Stimulated activated CD8-positive, alpha-beta memory T cell treated with anti-CD3 and anti-CD28 coated beads, Interleukin-15, amount 100 ng/mL, for 1 hour (primary cell): ENCODE measurements around the gene VWA8.
"Not testable (repeated sequence)": the region's sequence is repeated elsewhere in the genome, so short reads cannot be mapped to it uniquely, and the experiment has no call there.

Source experiments
- DNase-seq: peaks from one replicate; pipeline ENCODE4 v3.0.0-alpha.2; 2020; ENCODE audit warnings: low read depth

The VWA8 gene

DNA sequence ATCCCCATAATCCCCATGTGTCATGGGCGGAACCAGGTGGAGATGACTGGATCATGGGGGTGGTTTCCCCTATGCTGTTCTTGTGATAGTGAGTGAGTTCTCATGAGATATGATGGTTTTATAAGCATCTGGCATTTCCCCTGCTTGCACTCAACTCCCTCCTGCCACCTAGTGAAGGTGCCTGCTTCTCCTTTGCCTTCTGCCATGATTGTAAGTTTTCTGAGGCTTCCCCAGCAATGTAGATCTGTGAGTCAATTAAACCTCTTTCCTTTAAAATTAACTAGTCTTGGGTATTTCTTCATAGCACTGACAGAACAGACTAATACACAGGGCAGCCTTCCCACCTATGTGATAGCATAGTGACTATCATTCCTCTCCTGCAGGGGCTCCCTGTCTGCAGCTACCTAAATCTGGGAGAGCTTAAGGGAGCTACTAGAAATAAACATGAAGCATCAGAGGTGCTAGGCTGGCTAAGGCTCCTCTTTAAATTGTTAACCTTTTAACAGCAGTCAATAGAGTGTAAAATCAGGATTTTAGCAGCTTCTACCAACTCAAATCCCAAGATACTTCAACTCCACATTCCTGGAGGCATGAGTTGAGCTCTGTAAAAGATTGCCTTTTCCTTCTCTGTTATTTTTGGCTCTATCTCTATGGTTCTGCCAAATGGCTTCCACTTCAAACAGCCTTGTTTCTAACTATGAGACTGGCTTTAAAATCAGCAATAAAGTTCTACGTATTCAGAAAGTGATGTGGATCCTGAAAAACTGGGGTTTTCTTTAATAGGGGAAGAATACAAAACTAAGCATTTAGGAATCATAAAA lies 112.3 kb downstream of the VWA8 start:
- no peak for DNase-seq

DNA sequence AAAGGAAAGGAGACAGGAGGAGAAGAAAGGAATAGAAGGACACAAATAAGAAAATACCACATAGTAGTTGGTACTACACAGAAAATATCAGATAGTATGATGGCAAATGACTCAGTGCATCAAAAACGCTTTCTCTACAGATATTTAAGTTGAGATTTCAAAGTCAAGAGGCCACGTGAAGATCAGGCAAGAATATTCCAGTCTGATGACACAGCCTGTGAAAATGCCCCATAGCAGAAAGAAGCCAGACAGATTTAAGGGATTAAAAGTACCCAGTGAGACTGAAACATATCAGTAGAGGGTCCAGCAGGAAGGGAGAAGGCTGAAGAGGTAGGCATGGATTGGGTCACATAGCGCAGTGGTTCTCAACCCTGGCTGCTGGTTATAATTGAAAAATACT lies 113.7 kb downstream of the VWA8 start:
- DNase-seq: no peak

DNA sequence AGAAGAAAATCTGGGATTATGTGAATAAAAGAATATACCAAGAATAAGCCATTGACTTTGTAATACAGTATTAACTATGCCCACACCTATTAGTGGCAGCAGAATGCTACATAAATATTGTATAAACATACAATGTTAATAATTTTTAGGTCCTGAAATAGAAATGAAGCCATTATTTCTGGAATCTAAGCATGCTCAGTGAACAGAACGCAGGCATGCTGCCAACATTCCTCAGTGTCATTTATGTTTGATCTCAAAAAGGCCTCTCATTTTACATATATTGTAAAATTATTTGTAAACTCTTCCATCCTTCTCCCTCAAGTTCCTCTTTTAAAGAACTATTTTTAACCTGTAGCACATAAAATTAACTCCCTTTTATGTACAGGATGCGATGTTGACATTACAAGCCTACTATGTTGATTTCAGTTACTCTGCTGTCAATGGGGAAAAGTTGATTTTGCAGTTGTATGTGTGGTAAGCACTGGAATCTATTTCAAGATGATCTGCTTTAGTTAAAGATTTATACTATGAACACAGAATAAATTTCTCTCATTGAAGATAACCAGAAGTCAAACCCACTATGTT lies 118.8 kb downstream of the VWA8 start:
- no peak for DNase-seq

DNA sequence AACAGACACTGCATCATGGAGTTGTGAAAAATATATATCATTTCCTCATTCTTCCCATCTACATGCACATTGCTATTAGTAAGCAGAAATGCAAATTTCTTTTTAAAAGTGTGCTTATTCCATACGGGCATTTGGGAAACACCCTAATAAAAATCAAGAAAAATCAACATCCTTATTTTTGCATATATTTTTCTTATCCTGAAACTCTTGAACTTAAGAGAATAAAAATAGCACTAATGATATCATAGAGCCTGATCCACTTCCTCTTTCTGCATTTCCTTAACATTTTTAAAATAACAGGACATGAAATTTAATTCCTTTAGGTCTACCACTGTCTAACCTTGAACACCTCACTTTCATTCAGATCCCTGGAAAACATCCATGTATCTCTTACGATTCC lies 123.3 kb downstream of the VWA8 start:
- no peak for DNase-seq

DNA sequence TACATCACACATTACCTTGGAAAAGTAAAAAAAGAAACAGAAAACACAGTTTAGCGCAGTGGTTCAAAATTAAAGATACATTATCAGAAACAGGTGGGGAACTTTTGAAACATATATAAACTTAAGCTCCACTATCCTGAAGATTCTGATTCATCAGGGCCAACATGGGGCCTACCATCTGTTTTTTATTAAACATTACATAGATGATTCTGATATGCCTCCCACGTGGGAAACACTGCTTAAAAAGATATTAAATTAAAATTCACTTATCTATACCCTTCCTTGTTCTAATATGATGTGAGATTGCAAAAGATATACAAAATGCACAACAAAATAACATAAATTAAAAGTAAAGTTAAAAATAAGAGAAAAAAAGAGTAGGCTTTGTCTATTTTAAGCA lies 125.0 kb downstream of the VWA8 start:
- no peak for DNase-seq

DNA sequence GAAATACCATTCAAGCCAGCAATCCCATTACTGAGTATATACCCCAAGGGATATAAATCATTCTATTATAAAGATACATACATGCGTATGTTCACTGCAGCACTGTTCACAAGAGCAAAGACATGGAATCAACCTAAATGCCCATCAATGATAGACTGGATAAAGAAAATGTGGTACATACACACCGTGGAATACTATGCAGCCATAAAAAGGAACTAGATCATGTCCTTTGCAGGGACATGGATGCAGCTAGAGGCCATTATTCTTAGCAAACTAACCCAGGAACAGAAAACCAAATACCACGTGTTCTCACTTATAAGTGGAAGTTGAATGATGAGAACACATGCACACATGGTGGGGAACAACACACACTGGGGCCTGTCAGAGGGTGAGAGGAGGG lies 126.2 kb downstream of the VWA8 start:
- not testable (repeated sequence) for DNase-seq

DNA sequence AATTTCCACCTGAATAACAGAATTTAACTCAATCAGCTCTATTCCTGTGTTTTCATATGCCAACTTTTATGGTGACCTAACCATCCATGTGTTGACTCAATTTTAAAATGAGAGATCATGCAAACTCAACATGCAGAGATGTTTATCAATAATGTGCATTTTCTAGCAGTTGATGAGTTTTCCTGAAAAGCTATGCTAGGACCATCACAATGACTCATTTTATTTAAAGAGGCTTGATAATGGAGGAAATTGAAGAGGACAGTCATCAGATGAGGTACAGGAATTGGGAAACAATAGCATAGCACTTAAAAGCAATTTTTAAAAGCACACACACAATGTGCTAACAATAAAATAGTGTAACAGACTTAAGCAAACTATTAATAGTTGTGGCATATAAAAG lies 127.1 kb downstream of the VWA8 start:
- no peak for DNase-seq

DNA sequence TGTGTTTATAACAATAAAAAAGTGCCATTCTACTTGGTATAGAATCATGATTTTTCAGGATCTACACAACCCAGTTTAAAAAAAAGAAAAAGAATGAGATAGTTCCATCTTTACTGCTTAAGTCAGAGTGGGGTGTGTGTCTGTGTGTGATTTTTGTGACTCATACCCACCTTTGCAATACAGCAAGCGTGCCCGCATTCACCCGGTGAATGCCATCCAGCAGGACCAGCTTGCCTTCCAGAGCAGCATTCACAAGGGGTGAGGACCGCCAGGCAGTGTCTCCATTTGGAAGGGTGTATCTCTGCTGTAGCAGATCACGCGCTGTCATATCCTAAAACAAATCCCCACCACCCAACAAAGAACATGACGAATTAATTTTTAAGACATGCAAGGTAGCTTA lies 127.7 kb downstream of the VWA8 start:
- DNase-seq: no peak

DNA sequence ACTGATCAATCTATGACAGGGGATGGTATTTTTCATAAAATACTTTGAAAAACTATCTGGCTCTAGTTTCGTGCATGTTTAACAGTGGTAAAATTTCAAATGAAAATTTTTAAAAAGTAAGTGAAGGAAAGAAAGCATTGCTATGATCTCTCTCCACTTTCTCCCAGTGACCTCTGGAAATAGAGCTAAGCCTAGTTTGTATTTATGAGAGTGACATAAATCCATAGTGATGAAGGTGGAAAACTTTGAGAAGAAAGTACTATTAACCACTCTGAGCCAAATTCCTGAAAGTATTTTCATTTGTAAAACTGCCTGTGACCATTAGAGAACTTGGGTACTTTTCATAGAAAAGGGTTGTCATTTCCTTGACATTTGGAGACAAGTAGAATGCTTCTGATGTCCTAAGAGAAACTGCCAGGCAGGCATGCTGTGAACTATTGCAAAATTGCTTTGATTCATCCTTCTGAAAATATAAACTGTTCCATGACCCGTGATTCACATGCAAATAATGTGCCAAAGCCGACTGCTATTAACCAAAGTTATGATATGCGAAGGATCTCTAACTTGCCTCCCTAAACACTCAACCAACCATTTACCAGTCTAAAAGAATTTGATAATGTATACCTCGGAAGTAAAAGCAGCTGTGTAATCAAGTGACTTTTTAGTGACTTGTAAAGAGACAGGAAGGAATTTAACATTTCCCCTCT lies 133.2 kb downstream of the VWA8 start:
- no peak for DNase-seq

DNA sequence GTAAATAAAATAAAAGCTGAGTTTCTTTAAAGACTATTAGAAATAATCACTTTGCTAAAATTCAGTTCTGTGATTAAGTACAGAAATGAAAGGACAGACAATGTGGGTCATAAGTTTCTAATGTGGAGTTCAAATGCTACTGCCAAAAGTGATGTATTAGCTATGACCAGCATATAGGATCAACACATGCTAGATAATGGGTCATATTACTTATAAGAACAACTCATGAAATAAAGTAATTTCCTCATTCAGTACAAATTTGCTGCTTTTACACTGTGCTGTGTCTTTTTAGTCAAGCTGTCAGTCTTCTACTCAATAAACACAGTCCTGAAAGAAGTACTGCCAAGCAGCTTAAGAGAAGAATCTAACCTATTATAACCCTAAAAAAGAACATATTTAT lies 135.2 kb downstream of the VWA8 start:
- DNase-seq: no peak

DNA sequence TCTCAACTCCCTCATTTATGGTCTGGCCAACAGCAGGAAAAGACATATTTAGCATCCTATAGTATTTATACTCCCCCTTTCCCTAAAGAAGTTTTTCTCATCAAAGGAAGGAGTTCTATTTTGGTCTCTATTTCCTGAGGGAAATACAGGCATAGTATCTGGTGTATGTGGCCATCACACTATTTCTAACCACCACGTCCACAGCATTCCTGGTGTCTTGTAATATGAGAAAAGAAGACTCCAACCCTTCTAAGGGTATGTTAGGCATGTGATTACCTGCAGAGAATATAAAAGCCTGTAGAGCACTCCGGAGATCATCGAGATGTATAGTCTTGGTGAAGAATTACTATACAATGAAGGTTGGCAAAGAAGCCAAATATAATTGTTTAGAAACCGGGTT lies 137.4 kb downstream of the VWA8 start:
- no peak for DNase-seq

DNA sequence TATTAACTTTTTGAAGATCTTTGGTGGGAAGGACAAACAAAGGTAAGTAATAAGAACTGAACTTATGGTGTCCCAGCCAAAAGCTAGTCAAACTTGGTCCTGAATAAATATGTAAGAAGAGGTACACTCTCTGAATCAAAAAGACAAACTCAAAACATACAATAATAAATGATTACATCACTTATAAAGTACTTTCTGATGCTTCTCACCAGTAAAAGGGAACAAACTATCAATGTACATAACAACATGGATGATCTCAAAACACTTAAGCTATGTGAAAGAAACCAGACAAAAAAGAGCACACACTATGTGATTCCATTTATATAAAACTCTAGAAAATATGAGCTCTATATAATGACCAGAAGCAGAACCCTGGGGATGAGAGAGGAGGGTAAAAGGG lies 138.3 kb downstream of the VWA8 start:
- no peak for DNase-seq

DNA sequence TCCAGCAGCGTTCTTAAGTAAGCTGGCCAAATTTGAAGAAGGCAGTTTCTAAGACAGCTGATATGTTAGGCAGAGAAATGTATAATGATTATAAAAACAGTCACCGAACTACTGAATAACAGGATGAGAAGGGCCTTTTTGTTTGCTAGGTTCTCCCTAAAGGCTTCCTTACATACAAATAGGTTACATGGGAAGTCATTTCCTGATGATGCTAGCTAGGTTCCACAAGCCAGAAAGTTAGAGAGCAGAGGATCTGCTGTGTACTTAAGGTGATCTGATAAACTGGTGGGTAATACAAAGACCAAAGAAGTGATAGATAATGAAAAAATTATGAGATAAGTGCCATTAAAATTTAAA lies 139.7 kb downstream of the VWA8 start:
- DNase-seq: no peak

DNA sequence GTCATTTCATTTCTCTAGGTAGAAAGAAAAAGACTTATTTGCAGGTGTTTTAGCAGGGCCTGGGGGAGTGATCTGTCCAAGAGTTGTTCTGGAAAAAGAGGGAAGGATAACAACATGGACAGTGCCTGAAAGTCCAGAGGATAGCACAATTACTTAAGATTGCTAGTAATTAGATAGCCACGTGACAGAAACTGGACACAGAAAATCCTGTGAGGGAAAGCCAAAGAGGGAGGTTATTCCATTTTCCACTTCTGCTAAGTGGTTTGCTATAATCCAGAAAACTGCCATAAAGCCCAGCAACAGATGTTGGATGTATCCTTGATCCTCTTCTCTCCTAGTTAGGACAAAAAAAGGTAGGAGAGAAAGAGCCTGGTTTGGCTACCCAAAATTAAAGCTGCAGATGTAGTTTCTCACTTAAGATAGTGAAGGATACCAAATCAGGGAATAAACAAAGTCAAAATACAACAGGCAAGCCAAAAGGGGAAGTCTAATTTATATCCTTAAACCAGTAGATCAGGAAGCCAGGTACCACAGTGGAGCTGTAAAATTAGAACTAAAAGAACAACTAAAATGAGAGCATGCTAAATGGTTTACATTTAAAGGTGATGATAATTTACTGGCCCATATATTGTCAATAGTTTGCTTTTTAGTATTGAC lies 140.2 kb downstream of the VWA8 start:
- DNase-seq: no peak

DNA sequence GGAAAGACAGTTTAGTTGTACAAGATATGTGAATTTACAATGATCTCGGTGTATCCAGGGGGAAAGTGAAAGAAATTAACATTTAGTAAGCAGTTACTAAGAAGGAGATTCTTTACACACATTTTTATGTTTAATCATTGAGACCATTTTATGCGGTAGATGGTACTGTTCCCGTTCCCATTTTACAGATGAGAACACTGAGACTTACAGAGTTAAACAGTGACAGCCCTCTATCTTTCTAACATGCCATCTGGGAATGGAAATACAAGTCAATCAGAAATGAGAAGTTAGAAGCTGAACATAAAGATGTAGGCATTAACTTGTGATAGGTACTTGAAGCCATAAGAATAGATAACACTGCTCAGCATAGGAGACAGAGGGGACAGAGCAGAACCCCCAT lies 144.9 kb downstream of the VWA8 start:
- DNase-seq: no peak

DNA sequence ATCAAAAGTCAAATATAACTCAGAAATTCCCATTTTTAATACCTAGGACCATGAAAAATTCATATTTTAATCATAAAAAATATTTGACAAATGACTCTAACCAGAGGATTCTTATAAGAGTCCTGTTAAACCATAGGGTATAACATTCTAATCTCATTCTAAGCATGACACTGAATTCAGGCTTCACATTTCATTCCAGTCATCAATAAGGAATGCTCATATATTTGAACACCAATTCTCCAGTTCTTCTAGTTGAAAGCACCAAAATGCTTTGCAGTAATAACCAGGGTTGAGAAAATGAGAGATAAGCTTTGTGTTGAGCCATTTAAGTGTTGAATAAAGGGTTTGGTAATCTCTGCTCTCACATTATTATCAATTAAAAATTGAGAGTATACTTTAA lies 147.5 kb downstream of the VWA8 start:
- no peak for DNase-seq

DNA sequence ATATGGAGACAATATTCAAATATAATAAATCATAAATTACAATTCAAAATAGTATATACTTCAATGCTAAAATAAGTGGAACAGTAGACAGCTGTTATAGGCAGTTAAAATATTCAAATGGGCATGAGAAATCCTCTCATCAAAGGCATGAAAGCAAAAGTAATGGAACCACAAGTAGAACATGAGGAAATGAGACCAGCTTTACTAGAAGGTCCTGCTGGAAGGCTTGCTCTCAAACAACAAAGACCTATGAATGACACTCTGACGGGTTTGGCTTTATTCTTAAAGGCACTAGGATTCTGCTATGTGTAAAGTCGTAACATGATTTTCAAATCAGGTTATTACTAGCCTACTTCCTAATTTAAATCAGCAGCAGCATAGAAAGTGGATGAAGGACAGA lies 148.1 kb downstream of the VWA8 start:
- no peak for DNase-seq

DNA sequence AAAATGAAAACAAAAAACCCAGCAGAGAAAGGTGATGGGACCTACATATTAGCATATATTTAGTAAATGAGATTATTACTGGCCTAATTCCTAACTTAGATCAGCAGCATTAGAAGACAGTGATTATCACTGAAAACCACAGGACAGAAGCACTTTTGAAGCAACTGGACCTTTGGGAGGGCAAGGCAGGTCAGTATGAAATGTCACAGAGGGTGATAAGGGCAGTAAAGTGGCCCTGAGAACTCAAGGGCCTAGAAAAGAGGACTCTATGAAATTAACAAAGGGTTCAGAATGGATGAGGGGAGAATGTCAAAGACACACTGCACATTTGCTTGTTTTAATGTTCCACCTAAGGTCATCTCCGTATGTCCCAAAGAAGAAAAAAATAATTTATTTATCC lies 148.7 kb downstream of the VWA8 start:
- no peak for DNase-seq

DNA sequence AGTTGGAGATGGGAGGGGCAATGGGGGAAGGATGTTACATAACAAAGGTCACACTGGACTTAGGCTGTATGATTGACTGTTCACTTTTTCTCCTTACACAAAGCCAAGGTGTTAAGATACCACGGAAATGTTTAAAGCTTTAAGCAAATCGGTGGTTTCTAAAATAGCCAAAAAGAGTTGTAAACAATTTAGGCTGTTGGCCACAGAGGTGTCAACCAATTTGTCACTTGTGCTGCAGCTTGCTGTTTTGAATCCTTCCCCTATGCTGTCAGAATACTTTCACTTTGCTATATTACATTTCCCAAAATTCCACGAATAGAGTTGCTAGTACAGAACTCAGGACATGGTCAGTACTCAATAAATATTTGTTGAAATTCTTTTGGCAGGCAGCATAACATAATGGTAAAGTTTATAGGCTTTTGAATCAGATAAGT lies 149.3 kb downstream of the VWA8 start:
- no peak for DNase-seq

DNA sequence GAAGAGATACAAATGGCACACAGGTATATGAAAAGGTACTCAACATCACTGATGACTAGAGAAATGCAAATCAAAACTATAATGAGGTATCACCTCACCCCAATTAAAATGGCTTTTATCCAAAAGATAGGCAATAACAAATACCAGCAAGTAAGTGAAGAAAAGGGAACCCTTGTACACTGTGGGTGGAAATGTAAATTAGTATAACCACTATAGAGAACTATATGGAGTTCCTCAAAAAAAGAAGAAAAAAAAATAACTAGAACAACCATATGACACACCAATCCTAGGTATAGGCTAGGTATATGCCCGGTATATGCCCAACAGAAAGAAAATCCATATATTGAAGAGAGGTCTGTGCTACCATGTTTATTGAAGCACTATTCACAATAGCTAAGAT lies 150.9 kb downstream of the VWA8 start:
- no peak for DNase-seq

DNA sequence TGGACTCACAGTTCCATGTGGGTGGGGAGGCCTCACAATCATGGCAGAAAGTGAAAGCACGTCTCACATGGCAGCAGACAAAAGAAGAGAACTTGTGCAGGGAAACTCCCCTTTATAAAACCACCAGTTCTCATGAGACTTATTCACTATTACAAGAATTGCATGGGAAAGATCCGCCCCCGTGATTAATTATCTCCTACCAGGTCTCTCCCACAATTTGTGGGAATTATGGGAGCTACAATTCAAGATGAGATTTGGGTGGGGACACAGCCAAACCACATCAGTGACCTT lies 157.5 kb downstream of the VWA8 start:
- not testable (repeated sequence) for DNase-seq

DNA sequence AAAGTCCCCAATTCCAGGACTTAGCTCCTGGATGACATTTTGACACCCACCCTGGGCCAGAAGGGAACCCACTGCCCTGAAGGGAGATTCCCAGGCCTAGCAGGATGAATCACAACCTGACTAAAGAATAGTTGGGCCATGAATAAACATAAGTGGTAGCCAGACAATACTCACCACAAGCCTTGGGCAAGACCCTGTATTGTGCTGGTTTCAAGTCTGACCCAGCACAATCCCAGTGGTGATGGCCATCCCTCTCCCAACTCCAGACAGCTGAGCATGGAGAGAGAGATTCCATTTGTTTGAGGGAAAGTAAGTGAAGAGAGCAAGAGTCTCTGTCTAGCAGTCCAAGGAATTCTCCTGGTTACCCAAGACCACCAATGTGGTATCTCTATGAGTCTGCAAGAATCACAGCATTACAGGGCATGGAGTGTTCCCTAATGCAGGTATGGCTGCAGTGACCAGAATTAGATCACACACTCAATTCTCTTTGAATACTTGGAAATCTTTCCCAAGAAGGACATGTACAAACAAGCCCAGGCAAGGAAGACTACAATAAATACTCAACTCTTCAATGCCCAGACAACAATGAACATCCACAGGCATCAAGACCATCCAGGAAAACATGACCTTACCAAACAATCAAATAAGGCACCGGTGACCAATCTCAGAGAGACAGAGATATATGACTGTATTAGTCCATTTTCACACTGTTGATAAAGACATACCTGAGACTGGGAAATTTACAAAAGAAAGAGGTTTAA lies 158.0 kb downstream of the VWA8 start:
- no peak for DNase-seq
